ENCODE data around the gene KPNB1.

DNA sequence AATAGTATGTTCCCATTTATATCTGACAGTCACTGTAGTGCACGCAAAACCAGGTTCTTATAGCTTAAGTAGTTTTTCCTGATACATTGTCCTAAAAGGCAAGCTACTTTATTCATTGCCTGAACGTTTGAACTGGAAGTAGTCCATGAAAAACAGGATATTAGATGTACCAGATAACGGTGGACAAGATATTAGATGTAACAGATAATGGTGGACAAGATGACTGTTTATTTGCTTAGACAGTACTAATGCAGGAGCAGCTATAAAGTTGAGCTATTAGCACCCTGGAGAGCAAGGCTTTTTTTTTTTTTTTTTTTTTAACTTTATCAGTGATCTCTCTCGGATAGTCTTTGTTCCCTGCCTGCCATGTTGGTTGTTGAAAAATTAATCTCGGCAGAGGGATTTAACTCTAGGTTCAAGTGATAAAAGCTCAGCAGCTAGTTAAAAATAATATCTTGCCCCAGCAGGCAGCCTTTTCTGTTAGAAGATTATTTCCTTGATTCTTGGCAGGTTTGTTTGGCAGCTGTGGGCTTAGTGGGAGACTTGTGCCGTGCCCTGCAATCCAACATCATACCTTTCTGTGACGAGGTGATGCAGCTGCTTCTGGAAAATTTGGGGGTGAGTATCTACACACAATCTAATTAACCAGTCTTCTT, 26.9 kb downstream of the KPNB1 start:
- TF ChIP-seq, protein P1, sequence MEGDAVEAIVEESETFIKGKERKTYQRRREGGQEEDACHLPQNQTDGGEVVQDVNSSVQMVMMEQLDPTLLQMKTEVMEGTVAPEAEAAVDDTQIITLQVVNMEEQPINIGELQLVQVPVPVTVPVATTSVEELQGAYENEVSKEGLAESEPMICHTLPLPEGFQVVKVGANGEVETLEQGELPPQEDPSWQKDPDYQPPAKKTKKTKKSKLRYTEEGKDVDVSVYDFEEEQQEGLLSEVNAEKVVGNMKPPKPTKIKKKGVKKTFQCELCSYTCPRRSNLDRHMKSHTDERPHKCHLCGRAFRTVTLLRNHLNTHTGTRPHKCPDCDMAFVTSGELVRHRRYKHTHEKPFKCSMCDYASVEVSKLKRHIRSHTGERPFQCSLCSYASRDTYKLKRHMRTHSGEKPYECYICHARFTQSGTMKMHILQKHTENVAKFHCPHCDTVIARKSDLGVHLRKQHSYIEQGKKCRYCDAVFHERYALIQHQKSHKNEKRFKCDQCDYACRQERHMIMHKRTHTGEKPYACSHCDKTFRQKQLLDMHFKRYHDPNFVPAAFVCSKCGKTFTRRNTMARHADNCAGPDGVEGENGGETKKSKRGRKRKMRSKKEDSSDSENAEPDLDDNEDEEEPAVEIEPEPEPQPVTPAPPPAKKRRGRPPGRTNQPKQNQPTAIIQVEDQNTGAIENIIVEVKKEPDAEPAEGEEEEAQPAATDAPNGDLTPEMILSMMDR (conservative IDR thresholded peaks at IDR 0.05; ENCODE audit: low read length): no peak
- no peak for TF ChIP-seq EZH2phosphoT487 (IDR thresholded peaks at IDR 0.05; ENCODE audit: borderline replicate concordance, low read depth, low read length)
